ENCODE data around the gene MFSD12. TPM values are rescaled to one million over a fixed set of nuclear protein-coding genes. Genes with fewer than 3 reads are reported as not detected.

The MFSD12 gene
- total and polyA plus RNA-seq, 2 of the 8 experiments (the other 6 are each of a cell fraction or from before 2014, with no cell fraction given), result 59.6 to 71.3 TPM

DNA sequence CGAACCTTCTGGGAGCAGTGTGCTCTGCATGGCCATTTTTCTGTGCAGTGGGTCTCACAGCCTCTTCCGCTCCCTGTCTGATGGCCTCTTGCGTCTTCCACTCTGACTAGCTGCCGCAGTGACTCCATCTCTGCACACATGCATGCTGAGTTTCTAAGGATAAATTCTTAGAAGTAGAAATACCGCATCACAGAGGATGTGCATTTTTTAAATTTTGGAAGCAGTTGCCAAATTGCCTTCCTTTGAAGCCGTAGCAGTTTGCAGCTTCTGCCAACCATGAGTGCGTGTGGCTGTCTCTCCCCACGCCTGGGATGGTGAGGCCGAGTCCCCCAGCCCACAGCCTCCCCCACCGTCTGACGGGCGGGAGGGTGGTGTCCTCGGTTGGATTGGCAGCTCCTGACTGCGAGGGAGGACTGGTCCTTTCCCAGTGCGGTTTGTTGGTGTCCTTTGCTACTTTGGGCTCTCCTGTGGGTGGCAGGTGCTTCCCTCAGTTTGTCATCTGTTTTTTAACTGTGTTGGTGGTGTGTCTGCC lies 41.4 kb downstream of the MFSD12 start:
- no peak overlapping the region for H4K8ac ChIP-seq (ENCODE audit: extremely low read depth, insufficient read depth, low read length)
- H3K23me2 ChIP-seq (ENCODE audit: low read depth, low read length), result no peaks in the 10 kb centered on the region
- CTCF ChIA-PET (ENCODE audit: partially characterized antibody), result interaction anchor here (0.5 to 5.4 kb wide), 7 partner anchors 11 to 190 kb away, joined by 3 to 28 read pairs (median 4); partner anchors contain the start of gene DOHH
- H3K36me3 ChIP-seq (ENCODE audit: control insufficient read depth in 2 of 4, insufficient read depth in 4 of 4, low read length in 3 of 4), result no peaks in the 10 kb centered on the region
- no peaks in the 10 kb centered on the region for H3K9me3 ChIP-seq (ENCODE audit: insufficient read depth in 2 of 2, low read depth in 1 of 2, low read length in 1 of 2)
- H3K27me3 ChIP-seq (replicated peaks in 1 of 4; ENCODE audit: control insufficient read depth in 3 of 4, extremely low read depth in 1 of 4, insufficient read depth in 3 of 4, low read length in 3 of 4), result no peaks in the 10 kb centered on the region
- DNase-seq (ENCODE audit: low read depth in 1 of 2, low spot score in 2 of 2) (no peak), FAIRE-seq (no peak)
- H3K27ac ChIP-seq (ENCODE audit: low read depth, low read length), result 0 out of 2 replicates have a peak overlapping the region, but pooled peaks have one; percentile 18
- peak overlapping the region; percentile 44; the same call in 1 of the 2 replicates for H2BK12ac ChIP-seq (ENCODE audit: low read depth, low read length)
- H3K4ac ChIP-seq (replicated peaks; ENCODE audit: insufficient read length, low read depth, low read length), result peak overlapping the region; percentile 21
- no peak overlapping the region; a peak in 1 of 7 replicates for H3K9ac ChIP-seq (replicated peaks in 1 of 4; ENCODE audit: extremely low read depth in 1 of 4, low read depth in 3 of 4, low read length in 3 of 4)
- 87% methylated on average over 13 of the region's 15 CpGs; no CpG with 5 or more reads in 1 of the 2 experiments for WGBS, 2 experiments (ENCODE audit: extremely low coverage in 1 of 2, insufficient coverage in 1 of 2, insufficient read length in 1 of 2, insufficient replicate concordance in 2 of 2, low coverage in 1 of 2, low lambda C conversion rate in 2 of 2, missing lambda C conversion rate in 1 of 2)
- 0 out of 2 replicates have a peak overlapping the region, but pooled peaks have one; percentile 49 for H2AK5ac ChIP-seq (ENCODE audit: low read depth, low read length)
- no peak overlapping the region for H3K4me2 ChIP-seq (ENCODE audit: insufficient read depth in 1 of 2, low read depth in 2 of 2, low read length in 2 of 2)
- H3K56ac ChIP-seq (replicated peaks; ENCODE audit: insufficient read length, low read depth, low read length), result no peak overlapping the region
- no peak overlapping the region for H3K18ac ChIP-seq (ENCODE audit: extremely low read depth, low read length)
- no peak overlapping the region for H2BK20ac ChIP-seq (ENCODE audit: low read length)
- H4K20me1 ChIP-seq (replicated peaks in 1 of 2; ENCODE audit: control insufficient read depth in 1 of 2, insufficient read depth in 2 of 2, low read length in 2 of 2), result peaks cover 5 to 20% of the 10 kb centered on the region in 2 experiments
- no peak overlapping the region for H3K4me3 ChIP-seq (ENCODE audit: extremely low read depth in 1 of 4, insufficient read depth in 2 of 4, low read depth in 3 of 4, low read length in 4 of 4)
- H2BK5ac ChIP-seq (ENCODE audit: low read depth, low read length), result no peak overlapping the region; the same call in none of the 2 replicates
- H2AFZ ChIP-seq (ENCODE audit: low read length), result no peak overlapping the region
- POLR2A ChIA-PET (ENCODE audit: partially characterized antibody), result interaction anchor here (1.0 to 2.3 kb wide), 3 partner anchors 12 to 44 kb away, joined by 4 to 7 read pairs (median 5); no protein-coding TSS in a partner anchor
- H3K79me1 ChIP-seq (ENCODE audit: low read depth, low read length), result peaks cover 26% of the 10 kb centered on the region
- no peak overlapping the region for H3K23ac ChIP-seq (ENCODE audit: insufficient read length)
- no peak overlapping the region for H4K91ac ChIP-seq (replicated peaks; ENCODE audit: insufficient read length, low read length)
- H2BK120ac ChIP-seq (replicated peaks; ENCODE audit: low read depth, low read length), result no peak overlapping the region
- H3K79me2 ChIP-seq (ENCODE audit: control insufficient read depth in 1 of 2, insufficient read depth in 2 of 2, low read length in 2 of 2), result peaks cover 0 to 76% of the 10 kb centered on the region in 2 experiments; a peak in 3 of 4 replicates
- 0 out of 2 replicates have a peak overlapping the region, but pooled peaks have one; percentile 2 for H2BK15ac ChIP-seq (ENCODE audit: low read length)
- no peak overlapping the region for H3K14ac ChIP-seq (ENCODE audit: insufficient read length)
- H4K5ac ChIP-seq (ENCODE audit: insufficient read length, low read depth, low read length), result no peak overlapping the region
- H3K4me1 ChIP-seq (replicated peaks in 1 of 4; ENCODE audit: control insufficient read depth in 3 of 4, insufficient read depth in 4 of 4, low read length in 3 of 4), result peaks cover 0 to 29% (median 20%) of the 10 kb centered on the region in 4 experiments; a peak in 6 of 7 replicates
- TF ChIP-seq CBX8 (IDR thresholded peaks at IDR 0.05; ENCODE audit: borderline replicate concordance, low read depth, low read length), result no peak
- TF ChIP-seq CREB1 (IDR thresholded peaks at IDR 0.05), result no peak
- no peak for TF ChIP-seq PHF8 (conservative IDR thresholded peaks at IDR 0.05; ENCODE audit: low read depth, low read length)
- TF ChIP-seq SP4 (IDR thresholded peaks at IDR 0.05; ENCODE audit: low read length), result no peak
- TF ChIP-seq, protein P1, sequence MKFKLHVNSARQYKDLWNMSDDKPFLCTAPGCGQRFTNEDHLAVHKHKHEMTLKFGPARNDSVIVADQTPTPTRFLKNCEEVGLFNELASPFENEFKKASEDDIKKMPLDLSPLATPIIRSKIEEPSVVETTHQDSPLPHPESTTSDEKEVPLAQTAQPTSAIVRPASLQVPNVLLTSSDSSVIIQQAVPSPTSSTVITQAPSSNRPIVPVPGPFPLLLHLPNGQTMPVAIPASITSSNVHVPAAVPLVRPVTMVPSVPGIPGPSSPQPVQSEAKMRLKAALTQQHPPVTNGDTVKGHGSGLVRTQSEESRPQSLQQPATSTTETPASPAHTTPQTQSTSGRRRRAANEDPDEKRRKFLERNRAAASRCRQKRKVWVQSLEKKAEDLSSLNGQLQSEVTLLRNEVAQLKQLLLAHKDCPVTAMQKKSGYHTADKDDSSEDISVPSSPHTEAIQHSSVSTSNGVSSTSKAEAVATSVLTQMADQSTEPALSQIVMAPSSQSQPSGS (IDR thresholded peaks at IDR 0.05; ENCODE audit: low read length), result no peak
- TF ChIP-seq TBP (IDR thresholded peaks at IDR 0.05; ENCODE audit: low read depth, low read length), result no peak
- TF ChIP-seq BRCA1 (IDR thresholded peaks at IDR 0.05; ENCODE audit: low read depth, low read length), result no peak
- no peak for TF ChIP-seq EP300 (IDR thresholded peaks at IDR 0.05; ENCODE audit: borderline replicate concordance in 1 of 2, low read depth in 2 of 2, low read length in 2 of 2)

Measured in H1 (cell line).